HG03064 (cell line): ENCODE measurements around the gene RERE.
"Not testable (repeated sequence)": the region's sequence is repeated elsewhere in the genome, so short reads cannot be mapped to it uniquely, and the experiment has no call there.

Experiments used
- ATAC-seq: cut with Tn5 transposase; IDR thresholded peaks from one replicate; pipeline ENCODE4 v1.9.1; 2021; ENCODE audit warnings: low read depth; ENCODE audit not compliant: unreplicated experiment

Gene RERE

DNA sequence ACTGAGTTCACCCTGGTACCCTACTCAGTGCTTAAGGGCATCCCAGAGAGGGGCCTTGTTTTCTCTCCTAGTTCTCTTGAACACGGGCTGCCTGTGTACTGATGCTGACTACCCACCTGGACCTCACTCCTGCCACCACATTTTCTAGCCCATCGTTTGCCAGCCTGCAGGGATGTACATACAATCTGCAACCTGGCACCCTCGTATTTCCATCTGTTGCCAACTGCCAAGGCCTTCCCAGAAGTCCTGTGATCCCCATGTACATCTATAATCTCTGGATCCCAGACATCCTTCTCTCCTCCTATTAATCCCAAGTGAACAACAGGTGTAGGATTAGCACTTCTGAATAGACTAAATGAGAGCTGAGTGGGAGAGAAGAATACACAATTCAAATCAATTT lies 287.5 kb downstream of the RERE start:
- no peak for ATAC-seq

DNA sequence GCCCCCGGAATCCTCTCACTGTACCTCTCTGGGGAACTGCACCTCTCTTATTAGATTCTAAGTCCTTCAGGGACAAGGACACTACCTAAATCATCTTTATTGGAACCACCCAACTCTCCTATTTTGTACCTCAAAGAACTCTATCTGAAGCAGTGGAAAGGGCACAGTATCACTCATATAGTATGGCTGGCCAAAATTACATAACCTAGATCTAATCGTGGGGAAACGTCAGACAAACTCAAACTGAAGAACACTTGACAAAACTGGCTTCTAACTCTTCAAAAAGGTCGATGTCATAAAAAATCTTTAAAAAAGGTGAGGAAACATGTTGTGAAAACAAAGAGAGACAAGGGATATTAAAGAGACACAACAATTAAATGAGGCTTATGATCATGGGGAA lies 289.5 kb downstream of the RERE start:
- ATAC-seq, result no peak

- ATAC-seq, result peak; percentile 48
Observed at GRCh38 chr1:8525558-8526275, 291.7 kb downstream of the RERE start.

- no peak for ATAC-seq
Observed at GRCh38 chr1:8525216-8525557, 292.3 kb downstream of the RERE start.

GRCh38 chr1:8524627-8525157 lies 292.7 kb downstream of the RERE start:
- no peak for ATAC-seq

DNA sequence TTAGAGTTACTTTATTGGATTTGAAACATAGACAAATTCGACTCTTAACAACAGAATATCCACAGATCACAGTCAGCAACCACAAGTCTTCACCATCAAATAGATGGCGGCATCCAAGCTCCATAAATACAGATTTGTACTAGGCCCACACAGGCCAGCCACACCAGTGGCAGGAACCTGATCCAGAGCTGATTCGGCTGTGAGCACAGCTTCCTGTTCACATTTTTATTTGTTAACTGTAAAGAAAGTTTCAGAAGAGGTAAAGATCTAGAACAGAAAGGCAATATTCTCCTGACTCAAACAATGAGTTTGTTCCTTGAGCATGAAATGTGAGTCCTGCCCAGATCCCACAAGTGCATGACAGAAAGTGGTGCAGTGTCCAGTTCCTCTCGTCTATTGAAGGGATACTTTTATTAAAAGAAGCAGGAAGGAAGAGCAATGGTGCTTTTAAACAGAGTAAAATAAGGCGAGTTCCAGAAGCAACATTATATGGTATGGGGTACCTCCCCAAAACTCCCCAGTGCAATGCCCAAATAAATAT lies 293.7 kb downstream of the RERE start:
- ATAC-seq, result no peak

- ATAC-seq, result no peak
Observed at GRCh38 chr1:8520483-8520966, 296.9 kb downstream of the RERE start.

DNA sequence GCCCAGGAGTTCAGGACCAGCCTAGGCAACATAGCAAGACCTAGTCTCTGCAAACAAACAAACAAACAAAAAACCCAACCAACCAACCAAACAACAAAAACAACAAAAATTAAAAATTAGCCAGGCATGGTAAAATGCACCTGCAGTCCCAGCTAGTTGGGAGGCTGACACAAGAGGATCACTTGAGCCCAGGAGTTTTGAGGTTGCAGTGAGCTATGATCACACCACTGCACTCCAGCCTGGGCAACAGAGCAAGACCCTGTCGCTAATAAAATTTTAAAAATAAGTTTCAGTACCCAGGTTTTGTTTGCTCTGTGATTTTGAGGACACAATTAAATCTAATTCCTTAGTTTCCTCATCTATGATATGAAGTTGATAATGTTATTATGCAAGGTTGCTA lies 298.3 kb downstream of the RERE start:
- no peak for ATAC-seq

GRCh38 chr1:8518490-8518801 lies 299.0 kb downstream of the RERE start:
- no peak for ATAC-seq

DNA sequence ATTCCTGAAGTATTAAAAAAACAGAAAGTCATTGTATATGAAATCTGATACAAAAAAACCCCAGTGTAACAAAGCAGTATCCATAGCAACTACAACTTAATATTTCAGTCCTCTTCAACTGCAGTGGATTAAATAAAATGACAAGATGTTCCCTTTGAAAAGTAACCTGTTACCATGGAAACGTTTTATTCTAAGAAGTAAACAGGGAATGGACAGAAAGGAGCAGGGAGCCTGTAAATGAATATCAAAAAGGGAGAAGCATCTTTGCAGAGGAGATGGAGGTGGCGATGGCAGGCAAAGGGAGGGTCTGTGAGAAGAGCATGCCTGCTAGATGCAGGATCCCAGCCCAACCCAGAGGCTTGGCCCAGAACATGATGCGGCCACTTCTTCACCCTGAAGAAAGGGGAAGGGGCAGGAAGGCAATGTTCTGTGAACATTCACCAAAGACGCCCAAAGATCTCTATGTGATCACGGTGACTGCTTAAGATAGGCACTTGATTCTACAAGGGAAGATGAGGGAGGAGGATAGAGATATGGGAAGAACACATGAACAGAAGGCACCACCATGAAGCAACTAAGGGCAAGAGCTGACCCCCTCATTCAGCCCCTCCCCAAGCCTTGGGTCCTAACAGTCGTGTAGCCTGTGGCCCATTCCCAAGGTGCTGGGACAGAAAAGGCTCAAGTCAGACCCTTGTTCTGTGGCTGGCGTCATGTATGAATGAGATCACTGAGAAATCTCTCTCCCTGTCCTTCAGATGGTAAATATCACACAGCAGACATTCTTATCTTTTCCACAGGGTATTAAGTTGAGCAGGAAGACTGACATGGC lies 299.6 kb downstream of the RERE start:
- no peak for ATAC-seq

- no peak for ATAC-seq
Observed at GRCh38 chr1:8516793-8517556, 300.5 kb downstream of the RERE start.

DNA sequence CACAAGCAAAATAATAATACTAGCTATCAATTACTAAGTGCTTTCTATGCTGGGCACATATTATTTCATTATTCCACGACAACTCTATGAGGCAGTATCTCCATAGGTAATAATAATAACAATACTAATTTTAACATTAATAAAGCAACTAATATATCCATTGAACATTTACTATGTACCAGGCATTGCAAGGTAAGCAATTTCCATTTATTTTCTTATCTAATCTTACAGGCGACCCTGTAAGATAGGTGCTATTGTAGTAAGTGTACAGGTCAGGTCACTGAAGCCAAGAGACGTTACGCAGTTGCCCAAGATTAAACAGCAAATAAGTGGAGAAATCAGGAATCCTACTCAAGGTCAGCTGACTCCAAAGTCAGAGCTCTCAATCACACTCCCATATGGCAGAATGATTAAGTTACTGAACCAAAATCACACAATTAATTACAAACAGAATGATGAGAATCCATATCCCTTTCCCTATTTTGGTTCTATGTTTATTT lies 301.1 kb downstream of the RERE start:
- ATAC-seq, result no peak

- ATAC-seq, result no peak
Observed at GRCh38 chr1:8512504-8512903, 304.9 kb downstream of the RERE start.

GRCh38 chr1:8510041-8510823 lies 307.2 kb downstream of the RERE start:
- ATAC-seq, result no peak

GRCh38 chr1:8509579-8509978 lies 307.9 kb downstream of the RERE start:
- no peak for ATAC-seq

- no peak for ATAC-seq
Observed at GRCh38 chr1:8506995-8507615, 310.3 kb downstream of the RERE start.

DNA sequence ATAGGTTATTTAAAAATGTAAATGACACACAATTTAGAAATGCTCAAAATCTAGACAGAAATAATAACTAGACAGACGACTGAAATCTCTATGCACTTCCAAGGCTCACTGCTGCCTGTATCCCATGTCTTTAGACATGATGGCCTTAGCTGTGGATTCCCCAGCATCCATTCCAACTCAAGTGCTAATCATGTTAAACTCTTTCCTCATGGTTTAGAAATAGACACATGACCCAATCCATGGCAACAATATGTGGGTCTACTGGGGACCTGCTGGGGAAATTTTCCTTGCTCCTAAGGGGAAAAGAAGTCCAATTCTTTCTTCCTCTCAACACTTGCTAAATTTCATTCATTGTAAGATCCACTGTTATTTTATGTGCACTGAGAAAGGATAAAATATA lies 311.0 kb downstream of the RERE start:
- ATAC-seq, result no peak

DNA sequence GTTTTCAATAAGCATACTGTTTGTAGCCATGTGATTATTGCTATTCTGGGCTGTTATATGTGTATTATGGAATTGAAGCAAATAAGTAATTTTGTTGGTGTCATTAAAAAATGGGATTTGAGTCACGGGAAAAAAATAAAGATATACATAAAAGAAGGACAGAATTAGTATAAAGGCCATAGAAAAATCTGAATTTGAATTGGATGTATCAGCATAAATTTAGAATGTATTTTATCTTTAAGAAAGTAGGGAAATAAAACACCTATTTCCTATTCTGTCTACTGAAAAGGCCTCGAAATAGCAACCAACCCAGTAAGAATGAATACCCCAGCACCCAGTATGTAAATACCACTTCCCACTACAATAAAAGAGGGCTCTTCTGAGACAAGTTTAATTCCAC lies 313.6 kb downstream of the RERE start:
- ATAC-seq, result no peak

GRCh38 chr1:8502949-8503348 lies 314.5 kb downstream of the RERE start:
- not testable (repeated sequence) for ATAC-seq
